ENCODE measurements around the gene ZKSCAN4.

ZKSCAN4 gene

DNA sequence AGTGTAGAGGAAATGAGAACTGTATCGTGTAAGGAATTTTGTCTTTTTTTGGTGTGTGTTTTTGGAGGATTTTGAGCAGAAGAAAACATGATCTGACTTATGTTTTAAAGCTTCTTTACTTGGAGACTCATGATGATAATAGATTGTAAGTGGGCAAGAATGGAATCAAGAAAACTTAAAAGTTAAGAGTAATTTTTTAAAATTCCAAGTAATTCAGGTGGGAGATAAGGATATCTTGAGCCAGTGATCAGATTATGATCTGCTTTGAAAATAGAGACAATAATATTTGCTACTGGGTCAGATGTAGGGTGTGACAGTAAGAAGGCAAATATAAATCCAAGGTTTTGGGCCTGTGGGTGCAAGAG is 15.6 kb upstream of the ZKSCAN4 start:
- DNase-seq: no peak
- H3K27ac ChIP-seq: peak overlapping the region; percentile 87
- no peaks in the 10 kb centered on the region for H3K9me3 ChIP-seq (ENCODE audit: severe bottlenecking)
- H3K36me3 ChIP-seq: peaks cover 15% of the 10 kb centered on the region
- H3K4me3 ChIP-seq (ENCODE audit: low read depth, low read length): peak overlapping the region; percentile 78
- H3K27me3 ChIP-seq (ENCODE audit: insufficient read depth, low read depth, severe bottlenecking): no peaks in the 10 kb centered on the region
- TF ChIP-seq, protein P1, sequence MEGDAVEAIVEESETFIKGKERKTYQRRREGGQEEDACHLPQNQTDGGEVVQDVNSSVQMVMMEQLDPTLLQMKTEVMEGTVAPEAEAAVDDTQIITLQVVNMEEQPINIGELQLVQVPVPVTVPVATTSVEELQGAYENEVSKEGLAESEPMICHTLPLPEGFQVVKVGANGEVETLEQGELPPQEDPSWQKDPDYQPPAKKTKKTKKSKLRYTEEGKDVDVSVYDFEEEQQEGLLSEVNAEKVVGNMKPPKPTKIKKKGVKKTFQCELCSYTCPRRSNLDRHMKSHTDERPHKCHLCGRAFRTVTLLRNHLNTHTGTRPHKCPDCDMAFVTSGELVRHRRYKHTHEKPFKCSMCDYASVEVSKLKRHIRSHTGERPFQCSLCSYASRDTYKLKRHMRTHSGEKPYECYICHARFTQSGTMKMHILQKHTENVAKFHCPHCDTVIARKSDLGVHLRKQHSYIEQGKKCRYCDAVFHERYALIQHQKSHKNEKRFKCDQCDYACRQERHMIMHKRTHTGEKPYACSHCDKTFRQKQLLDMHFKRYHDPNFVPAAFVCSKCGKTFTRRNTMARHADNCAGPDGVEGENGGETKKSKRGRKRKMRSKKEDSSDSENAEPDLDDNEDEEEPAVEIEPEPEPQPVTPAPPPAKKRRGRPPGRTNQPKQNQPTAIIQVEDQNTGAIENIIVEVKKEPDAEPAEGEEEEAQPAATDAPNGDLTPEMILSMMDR (IDR thresholded peaks at IDR 0.05; ENCODE audit: low read depth, low read length): no peak

DNA sequence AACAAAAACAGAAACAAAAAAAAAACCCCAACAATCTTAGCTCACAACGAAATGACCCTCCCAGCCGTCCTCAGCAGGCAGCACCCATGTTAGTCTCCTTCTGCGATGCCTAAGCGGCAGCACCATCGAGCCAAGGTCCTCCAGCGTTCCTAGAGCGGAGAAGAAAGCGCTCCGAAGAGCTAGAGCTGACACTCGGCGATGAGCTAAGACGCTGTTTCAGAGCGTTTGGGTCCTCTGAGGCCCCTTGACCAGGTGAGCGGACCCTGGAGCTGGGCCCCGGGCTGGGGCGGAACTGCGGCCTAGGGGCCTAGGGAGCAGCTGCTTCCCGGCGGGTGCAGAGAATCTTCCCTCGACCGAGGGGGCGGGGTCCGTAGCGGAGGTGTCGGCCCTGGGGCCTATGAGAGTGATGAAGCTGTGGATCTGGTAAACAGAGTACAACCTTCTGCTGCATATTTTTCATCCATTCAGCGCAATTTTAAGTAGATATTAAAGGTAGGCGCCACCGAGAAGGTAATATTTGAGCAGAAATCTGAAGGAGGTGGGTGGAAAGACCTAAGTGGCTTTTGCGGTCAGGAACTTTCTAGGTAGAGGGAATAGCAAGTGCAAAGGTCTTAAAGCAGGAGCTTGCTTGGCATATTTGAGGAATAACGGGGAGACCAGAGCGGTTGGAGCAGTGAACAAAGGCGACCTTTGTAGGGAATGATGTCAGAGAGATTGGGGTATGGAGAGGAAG is 15.1 kb upstream of the ZKSCAN4 start, which contains the start of gene ZSCAN26:
Gene ZSCAN26 (plus strand): TSS at position 182 of the 733 bp plus-strand sequence. CDS start 4,777 bp downstream, outside the sequence.
- Histone ChIP-seq H3K27ac (peak within 1 kb of the TSS; percentile 87), H3K9me3 (ENCODE audit: severe bottlenecking) (no peaks in the 10 kb centered on the region), H3K27me3 (ENCODE audit: insufficient read depth, low read depth, severe bottlenecking) (no peaks in the 10 kb centered on the region), H3K4me3 (ENCODE audit: low read depth, low read length) (peak within 1 kb of the TSS; percentile 78), H3K36me3 (peaks cover 10% of the 10 kb centered on the region)
- TF ChIP-seq, protein P1 (IDR thresholded peaks at IDR 0.05; ENCODE audit: low read depth, low read length): no peak
- DNase-seq: peak; percentile 98

DNA sequence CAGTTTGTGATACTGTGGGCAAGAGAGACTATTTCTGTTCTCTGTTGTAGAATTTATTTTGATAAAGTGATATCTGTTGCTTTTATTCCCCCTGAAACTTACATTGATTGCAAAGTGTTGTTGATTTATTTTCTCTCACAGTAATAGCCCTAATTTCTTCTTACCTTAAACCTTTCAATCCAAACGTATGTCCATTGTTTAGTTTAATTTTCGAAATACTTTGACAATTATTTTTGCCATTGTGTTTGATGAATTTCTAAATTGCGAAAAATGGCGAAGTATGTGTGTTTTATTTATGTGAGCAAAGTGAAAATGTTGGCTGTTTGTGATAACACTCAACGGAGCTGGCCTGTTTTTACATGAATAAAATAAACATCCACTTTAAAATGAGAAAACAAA is 14.5 kb upstream of the ZKSCAN4 start:
- Histone ChIP-seq H3K36me3 (peaks cover 4% of the 10 kb centered on the region), H3K4me3 (ENCODE audit: low read depth, low read length) (peak overlapping the region; percentile 78), H3K9me3 (ENCODE audit: severe bottlenecking) (no peaks in the 10 kb centered on the region), H3K27me3 (ENCODE audit: insufficient read depth, low read depth, severe bottlenecking) (no peaks in the 10 kb centered on the region), H3K27ac (peak overlapping the region; percentile 87)
- DNase-seq: no peak
- TF ChIP-seq, protein P1 (IDR thresholded peaks at IDR 0.05; ENCODE audit: low read depth, low read length): no peak

DNA sequence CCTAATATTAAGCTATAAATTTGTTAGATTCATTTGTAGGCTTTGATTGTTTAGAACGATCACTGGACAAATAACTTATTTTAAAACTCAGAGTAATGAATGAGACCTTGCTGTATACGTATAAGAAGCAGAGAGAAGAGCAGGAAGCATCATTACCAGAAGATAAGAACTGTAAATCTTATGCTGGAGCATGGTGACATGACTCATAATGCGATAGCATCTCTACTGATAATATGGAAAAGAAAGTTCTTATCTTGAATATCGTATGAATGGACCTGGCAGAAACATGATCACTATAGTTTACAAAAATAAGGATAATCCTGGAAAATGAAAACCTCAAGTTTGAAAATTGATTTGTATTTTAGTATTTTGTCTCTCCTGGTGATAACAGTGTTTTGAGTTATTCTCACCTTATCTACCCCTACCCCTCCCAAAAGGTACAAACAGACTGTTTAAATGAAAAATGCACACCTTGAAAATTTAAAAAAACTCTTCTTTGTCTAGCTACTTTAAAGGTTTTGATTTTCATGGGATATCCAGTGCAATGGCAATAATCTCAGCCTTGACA is 12.8 kb upstream of the ZKSCAN4 start:
- Histone ChIP-seq H3K27ac (no peak overlapping the region), H3K4me3 (ENCODE audit: low read depth, low read length) (no peak overlapping the region), H3K36me3 (no peaks in the 10 kb centered on the region; the same call in 1 of the 2 replicates), H3K27me3 (ENCODE audit: insufficient read depth, low read depth, severe bottlenecking) (no peaks in the 10 kb centered on the region), H3K9me3 (ENCODE audit: severe bottlenecking) (no peaks in the 10 kb centered on the region)
- no peak for DNase-seq
- TF ChIP-seq, protein P1 (IDR thresholded peaks at IDR 0.05; ENCODE audit: low read depth, low read length): no peak

DNA sequence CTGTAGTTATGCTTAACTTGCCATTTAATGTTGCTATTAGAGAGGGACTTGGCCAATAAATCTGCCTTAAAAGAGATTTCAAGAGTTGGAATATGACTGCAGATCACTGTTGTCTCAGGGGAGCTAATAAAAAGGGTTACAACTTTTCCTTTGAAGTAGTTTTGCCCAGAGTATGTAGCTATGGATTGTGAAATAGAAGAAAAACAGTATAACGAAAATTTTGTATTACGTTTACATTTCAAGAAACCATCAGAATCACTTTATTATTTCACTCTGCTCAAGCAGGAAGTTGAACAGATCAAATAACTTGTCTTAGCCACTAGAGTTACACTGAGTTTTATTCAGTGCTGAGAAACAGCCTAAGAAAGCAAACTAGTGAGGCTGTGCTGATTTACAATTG is 11.9 kb upstream of the ZKSCAN4 start:
- Histone ChIP-seq H3K36me3 (no peaks in the 10 kb centered on the region; the same call in 1 of the 2 replicates), H3K9me3 (ENCODE audit: severe bottlenecking) (no peaks in the 10 kb centered on the region), H3K27ac (no peak overlapping the region), H3K4me3 (ENCODE audit: low read depth, low read length) (no peak overlapping the region), H3K27me3 (ENCODE audit: insufficient read depth, low read depth, severe bottlenecking) (no peaks in the 10 kb centered on the region)
- no peak for DNase-seq
- TF ChIP-seq, protein P1 (IDR thresholded peaks at IDR 0.05; ENCODE audit: low read depth, low read length): no peak

Data from WERI-Rb-1 (cell line).